Activated CD4-positive, alpha-beta T cell treated with anti-CD3 and anti-CD28 coated beads, Interleukin-2, amount 50 U/mL, for 24 hours (primary cell): Measurements from ENCODE around the gene MORN1.

ENCODE experiments used
- DNase-seq, 2 donors: peaks; one replicate each; pipeline ENCODE4 v3.0.0-alpha.2; 2020; ENCODE audit warnings: low read depth in 1 of 2, low spot score in 1 of 2

MORN1 gene

GRCh38 chr1:2310332-2311183, 80.8 kb downstream of the MORN1 start:
- no peak for DNase-seq

GRCh38 chr1:2308844-2309243, 82.5 kb downstream of the MORN1 start:
- no peak for DNase-seq

DNA sequence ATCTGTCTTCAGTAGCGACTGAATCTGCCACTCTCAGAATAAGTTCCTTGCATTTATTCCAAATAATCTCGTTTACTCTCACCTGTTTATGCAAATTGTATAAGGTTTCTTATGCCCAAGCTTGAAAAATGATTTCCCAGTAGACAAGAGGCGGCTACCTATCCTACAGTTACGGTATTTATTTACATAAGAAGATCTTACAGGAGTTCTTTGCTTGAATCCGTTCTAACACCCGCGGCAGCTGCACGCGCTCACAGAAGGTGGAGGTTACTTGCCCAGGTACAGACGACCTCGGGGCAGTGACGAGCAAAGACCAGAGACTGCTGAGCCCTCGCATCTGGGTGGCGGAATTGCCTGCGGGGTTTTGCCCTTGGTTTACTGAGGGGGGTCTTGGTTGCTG, 83.4 kb downstream of the MORN1 start:
- DNase-seq: no peak

DNA sequence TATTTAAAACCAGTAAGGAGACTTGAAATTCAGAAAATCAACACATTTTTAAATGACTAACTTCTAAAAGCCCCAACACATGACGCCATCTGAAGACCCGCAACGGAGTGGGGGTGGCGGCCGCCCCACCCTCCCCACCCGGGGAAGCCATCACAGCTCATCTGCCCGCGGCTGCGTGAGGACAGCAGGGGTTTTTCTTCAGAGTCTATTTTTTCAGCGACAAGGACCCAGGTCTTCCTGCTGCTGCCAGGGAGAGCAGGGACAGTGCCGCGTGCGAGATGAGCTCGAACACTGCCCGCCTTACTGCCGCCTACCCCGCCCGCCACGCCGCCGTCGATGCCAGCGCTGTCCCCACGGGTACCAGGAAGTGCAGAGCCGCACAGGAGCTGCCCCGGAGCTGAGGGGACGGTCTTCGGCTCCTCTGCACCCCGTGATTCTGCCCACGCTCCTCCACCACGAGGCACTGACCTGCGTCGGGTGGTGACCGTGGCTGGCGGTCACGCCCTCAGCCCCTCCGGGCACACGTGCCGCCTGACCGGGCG, 84.2 kb downstream of the MORN1 start:
- DNase-seq: no peak

DNA sequence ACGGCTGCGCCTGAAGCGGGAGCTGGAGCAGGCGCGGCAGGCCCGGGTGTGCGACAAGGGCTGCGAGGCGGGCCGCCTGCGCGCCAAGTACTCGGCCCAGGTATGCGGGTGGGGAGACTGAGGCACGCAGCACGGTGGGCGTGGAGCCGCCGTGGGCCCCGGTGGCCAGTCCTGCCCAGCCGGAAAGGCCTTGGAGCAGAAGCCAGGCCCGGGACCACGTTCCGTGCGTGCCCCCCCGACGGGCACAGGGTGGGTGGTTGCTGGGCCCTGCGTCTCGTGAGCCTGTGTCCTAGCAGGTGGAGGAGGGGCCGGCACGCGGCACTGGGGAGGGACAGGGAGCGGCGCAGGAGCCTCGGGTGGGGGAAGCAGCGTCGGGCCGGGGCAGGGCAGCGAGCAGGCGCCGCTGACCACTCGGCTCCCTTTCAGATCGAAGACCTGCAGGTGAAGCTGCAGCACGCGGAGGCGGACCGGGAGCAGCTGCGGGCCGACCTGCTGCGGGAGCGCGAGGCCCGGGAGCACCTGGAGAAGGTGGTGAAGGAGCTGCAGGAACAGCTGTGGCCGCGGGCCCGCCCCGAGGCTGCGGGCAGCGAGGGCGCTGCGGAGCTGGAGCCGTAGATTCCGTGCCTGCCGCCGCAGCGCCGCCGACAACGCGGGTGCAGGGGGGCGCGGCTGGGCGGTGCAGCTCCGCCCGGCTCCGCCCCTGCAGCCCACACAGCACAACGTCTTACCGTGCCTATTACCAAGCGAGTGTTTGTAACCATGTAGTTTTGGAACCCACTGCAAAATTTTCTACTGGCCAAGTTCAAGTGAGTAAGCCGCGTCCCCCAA, 85.0 kb downstream of the MORN1 start:
- DNase-seq: no peak

GRCh38 chr1:2304921-2305681, 86.3 kb downstream of the MORN1 start:
- no peak for DNase-seq

DNA sequence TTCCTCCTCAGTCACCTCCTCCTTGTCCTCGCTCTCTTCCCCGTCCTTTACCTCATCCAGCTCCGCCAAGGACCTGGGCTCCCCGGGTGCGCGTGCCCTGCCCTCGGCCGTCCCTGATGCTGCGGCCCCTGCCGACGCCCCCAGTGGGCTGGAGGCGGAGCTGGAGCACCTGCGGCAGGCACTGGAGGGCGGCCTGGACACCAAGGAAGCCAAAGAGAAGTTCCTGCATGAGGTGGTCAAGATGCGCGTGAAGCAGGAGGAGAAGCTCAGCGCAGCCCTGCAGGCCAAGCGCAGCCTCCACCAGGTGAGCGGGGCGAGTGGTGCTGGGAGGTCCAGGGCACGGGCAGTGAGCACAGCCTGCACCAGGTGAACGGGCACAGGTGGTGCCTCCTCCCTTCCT, 87.1 kb downstream of the MORN1 start:
- DNase-seq: no peak

DNA sequence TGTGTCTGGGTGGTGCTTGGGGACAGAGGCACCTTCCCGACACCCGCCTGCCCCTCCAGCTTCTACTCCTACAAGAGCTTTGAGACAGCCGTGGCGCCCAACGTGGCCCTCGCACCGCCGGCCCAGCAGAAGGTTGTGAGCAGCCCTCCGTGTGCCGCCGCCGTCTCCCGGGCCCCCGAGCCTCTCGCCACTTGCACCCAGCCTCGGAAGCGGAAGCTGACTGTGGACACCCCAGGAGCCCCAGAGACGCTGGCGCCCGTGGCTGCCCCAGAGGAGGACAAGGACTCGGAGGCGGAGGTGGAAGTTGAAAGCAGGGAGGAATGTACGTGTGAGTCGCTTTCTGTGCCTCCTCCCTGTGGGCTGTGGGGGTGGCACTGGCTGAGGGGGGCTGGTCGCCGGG, 87.6 kb downstream of the MORN1 start:
- DNase-seq: no peak

GRCh38 chr1:2303016-2303775, 88.2 kb downstream of the MORN1 start:
- DNase-seq: no peak

DNA sequence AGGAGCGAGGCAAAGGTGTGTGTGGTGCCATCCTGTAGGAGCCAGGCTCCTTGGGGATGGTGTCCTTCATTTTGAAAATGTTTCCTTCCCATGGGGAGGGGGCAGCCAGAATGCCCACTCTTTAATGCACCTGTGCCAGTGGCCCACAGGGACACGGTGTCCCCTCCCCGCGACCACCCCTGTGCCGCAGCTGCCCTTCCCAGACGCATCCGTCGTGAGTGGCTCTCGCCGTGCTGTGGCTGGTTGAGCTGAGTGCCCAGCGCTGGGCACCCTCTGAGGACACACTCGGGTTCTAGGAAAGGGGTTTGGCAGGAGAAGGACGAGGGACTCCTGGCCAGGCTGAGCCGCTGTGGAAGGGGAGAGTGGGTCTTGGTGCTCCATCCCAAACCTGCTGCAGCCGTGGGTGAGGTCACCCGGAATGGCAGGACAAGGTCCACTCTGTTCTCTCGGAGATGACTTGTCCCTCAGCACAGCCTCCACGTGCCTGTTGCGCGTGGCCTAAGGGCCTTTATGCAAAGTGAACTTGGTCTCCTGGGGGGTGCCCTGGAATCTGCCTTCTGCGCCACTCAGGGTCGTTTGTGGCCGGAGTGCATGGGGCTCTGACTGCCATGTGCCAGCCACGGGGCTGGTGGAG, 88.9 kb downstream of the MORN1 start:
- DNase-seq: no peak

GRCh38 chr1:2301607-2302291, 89.6 kb downstream of the MORN1 start:
- no peak for DNase-seq

DNA sequence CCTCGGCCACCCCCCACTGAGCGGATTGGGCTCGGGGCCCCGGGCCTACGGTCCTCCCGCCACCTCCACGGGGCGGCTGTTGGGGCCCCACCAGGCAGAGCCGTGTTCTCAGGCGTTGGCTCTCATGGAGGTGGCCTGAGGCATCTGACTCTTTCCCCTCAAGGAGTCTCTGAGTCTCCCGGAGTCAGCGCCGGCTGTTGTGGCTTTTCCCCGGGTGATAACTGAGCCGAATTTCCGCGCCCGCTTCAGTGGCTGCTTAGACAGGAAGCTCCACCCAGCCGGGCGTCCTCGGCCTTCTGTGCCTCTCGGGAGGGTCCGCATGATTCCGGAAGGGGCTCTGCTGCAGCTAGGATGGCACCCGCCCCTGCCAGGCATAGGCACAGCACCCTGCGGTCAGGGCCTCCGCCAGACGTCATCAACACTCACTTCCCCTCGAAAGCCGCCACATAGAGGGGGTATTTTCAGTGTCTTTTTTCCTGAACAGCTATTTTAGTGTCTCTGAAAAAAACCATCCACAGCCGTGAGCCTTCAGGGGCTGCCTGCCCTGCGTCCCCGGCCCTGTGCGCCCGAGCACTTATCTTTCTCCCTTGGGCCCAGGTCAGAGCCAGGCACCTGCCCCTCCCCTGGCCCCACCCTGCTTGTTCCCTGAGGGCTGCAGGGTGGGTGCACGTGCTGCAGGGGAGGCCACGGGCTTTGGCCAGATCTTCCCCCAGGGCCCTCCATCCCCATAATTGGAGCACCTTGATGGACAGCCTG, 90.3 kb downstream of the MORN1 start:
- peak; percentile 53 to 76 for DNase-seq

GRCh38 chr1:2300004-2300771, 91.2 kb downstream of the MORN1 start:
- peak; percentile 55 to 76 for DNase-seq

GRCh38 chr1:2299131-2299627, 92.2 kb downstream of the MORN1 start:
- no peak for DNase-seq

DNA sequence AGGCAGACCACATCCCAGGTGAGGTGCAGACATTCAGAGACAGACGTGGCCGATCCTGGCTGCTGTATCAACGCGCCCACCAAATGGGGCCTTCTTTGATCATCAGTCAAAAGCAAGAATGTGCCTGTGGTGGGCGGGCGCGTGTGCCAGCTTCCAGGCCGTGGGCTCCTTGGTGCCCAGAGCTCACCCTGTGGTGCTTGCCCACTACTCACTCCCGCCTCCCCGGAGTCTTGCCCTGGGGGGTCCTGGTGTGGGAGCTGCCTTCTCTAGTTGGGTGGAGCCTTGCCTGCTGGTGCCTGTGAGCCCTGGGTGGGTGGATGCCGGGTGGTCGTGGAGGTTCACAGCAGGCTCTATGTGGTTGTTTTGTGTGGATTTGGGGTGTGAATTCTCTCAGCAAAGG, 92.7 kb downstream of the MORN1 start:
- no peak for DNase-seq

- DNase-seq: no peak
Observed at GRCh38 chr1:2297246-2298011, 93.9 kb downstream of the MORN1 start.

- DNase-seq: no peak
Observed at GRCh38 chr1:2296614-2297013, 94.7 kb downstream of the MORN1 start.
